CD14-positive monocyte (primary cell): ENCODE data around the gene EML4. TPM values are rescaled to one million over a fixed set of nuclear protein-coding genes. Genes with fewer than 3 reads are reported as not detected.

Experiments
- DNase-seq, 3 donors: peaks; one replicate each; pipeline ENCODE4 v3.0.0-alpha.2; 2011 to 2022
- H2AFZ ChIP-seq: 2 replicates; pipeline ENCODE4 v1.6.0; 2012; ENCODE audit warnings: mild to moderate bottlenecking, low read depth, low read length, inconsistent platforms; ENCODE audit not compliant: insufficient read depth, poor library complexity, severe bottlenecking
- H3K27ac ChIP-seq, 2 donors: 1 replicate in 1 of 2; 2 replicates in 1 of 2; pipeline ENCODE4 v1.5.1; 2012 to 2013; ENCODE audit warnings: low read length in 2 of 2, control low read depth in 1 of 2, inconsistent platforms in 1 of 2, low read depth in 1 of 2, mild to moderate bottlenecking in 1 of 2
- H3K27me3 ChIP-seq, 2 donors: one replicate each; pipeline versions ENCODE4 v1.6.0 to v1.6.1; 2011 to 2013; ENCODE audit warnings: low read length in 2 of 2; ENCODE audit not compliant: control insufficient read depth in 2 of 2, insufficient read depth in 2 of 2
- H3K36me3 ChIP-seq, 2 donors: replicated peaks in 1 of 2; 1 replicate in 1 of 2; 2 replicates in 1 of 2; pipeline versions ENCODE4 v1.5.1 to v1.6.1; 2012 to 2013; ENCODE audit warnings: low read length in 2 of 2, control low read depth in 1 of 2, inconsistent platforms in 1 of 2, mild to moderate bottlenecking in 1 of 2; ENCODE audit not compliant: insufficient read depth in 2 of 2, control insufficient read depth in 1 of 2
- H3K4me1 ChIP-seq, 2 donors: 1 replicate in 1 of 2; 2 replicates in 1 of 2; pipeline versions ENCODE4 v1.5.1 to v1.6.1; 2012 to 2013; ENCODE audit warnings: low read length in 2 of 2, control low read depth in 1 of 2, inconsistent platforms in 1 of 2, mild to moderate bottlenecking in 1 of 2, moderate library complexity in 1 of 2; ENCODE audit not compliant: insufficient read depth in 2 of 2, control insufficient read depth in 1 of 2
- H3K4me2 ChIP-seq: replicated peaks from 2 replicates; pipeline ENCODE3; 2012; ENCODE audit warnings: low read length, moderate library complexity, mild to moderate bottlenecking; ENCODE audit not compliant: poor library complexity, severe bottlenecking; ENCODE audit errors: extremely low read depth
- H3K4me3 ChIP-seq, 3 experiments: fragments of 200-600 bp in 1 of 3; sonication (generic) in 1 of 3; replicated peaks in 1 of 3; 1 replicate in 2 of 3; 2 replicates in 1 of 3; pipeline ENCODE4 v1.5.1; 2011 to 2013; ENCODE audit warnings: low read length in 3 of 3, mild to moderate bottlenecking in 3 of 3, control low read depth in 2 of 3, low read depth in 2 of 3, inconsistent platforms in 1 of 3, moderate library complexity in 1 of 3
- H3K79me2 ChIP-seq: 2 replicates; pipeline ENCODE4 v1.6.0; 2012; ENCODE audit warnings: mild to moderate bottlenecking, control low read depth, inconsistent platforms, low read length, moderate library complexity; ENCODE audit not compliant: insufficient read depth
- H3K9ac ChIP-seq: 2 replicates; pipeline ENCODE4 v1.6.0; 2017; ENCODE audit warnings: low read length, mild to moderate bottlenecking; ENCODE audit not compliant: insufficient read depth, poor library complexity, severe bottlenecking
- H3K9me3 ChIP-seq, 2 donors: replicated peaks in 1 of 2; 1 replicate in 1 of 2; 2 replicates in 1 of 2; pipeline versions ENCODE4 v1.5.1 to v1.6.1; 2012 to 2013; ENCODE audit warnings: low read length in 2 of 2, control low read depth in 1 of 2; ENCODE audit not compliant: control insufficient read depth in 1 of 2, insufficient read depth in 1 of 2
- H4K20me1 ChIP-seq: 2 replicates; pipeline ENCODE4 v1.6.0; 2012; ENCODE audit warnings: mild to moderate bottlenecking, low read length, control low read depth, moderate library complexity; ENCODE audit not compliant: insufficient read depth
- H3K27ac Mint-ChIP-seq, 7 donors: one replicate each; pipeline ENCODE4 v1.8.0; 2020; ENCODE audit warnings: mild to moderate bottlenecking in 7 of 7, mixed read lengths in 7 of 7, moderate library complexity in 6 of 7, inconsistent platforms in 2 of 7
- H3K27me3 Mint-ChIP-seq, 3 donors: one replicate each; pipeline ENCODE4 v1.8.0; 2021 to 2022; ENCODE audit warnings: low read depth in 3 of 3, mild to moderate bottlenecking in 3 of 3, mixed read lengths in 3 of 3, moderate library complexity in 3 of 3, inconsistent platforms in 1 of 3
- H3K36me3 Mint-ChIP-seq, 2 donors: one replicate each; pipeline ENCODE4 v1.8.0; 2020; ENCODE audit warnings: mixed read lengths in 2 of 2, inconsistent platforms in 1 of 2, mild to moderate bottlenecking in 1 of 2
- H3K4me1 Mint-ChIP-seq: one replicate; pipeline ENCODE4 v1.8.0; 2020; ENCODE audit warnings: mild to moderate bottlenecking, mixed read lengths
- H3K4me3 Mint-ChIP-seq, 2 donors: one replicate each; pipeline ENCODE4 v1.8.0; 2020; ENCODE audit warnings: mild to moderate bottlenecking in 2 of 2, mixed read lengths in 2 of 2, moderate library complexity in 1 of 2
- H3K9me3 Mint-ChIP-seq, 7 donors: one replicate each; pipeline ENCODE4 v1.8.0; 2020 to 2022; ENCODE audit warnings: mixed read lengths in 7 of 7, mild to moderate bottlenecking in 6 of 7, moderate library complexity in 6 of 7, inconsistent platforms in 2 of 7
- CTCF ChIP-seq: fragments of 200-600 bp; IDR thresholded peaks from one replicate; pipeline ENCODE4 v1.8.0; 2022; ENCODE audit warnings: antibody characterized with exemption, mild to moderate bottlenecking
- WGBS: methylation state at CpG from one replicate; pipeline ENCODE4 v1.1.5; 2013; ENCODE audit warnings: missing lambda C conversion rate; ENCODE audit not compliant: insufficient coverage; 5-methylcytosine and 5-hydroxymethylcytosine counted together
- intact Hi-C, 2 donors: fragments of 100-400 bp; cut with micrococcal nuclease; formaldehyde crosslinking; loops; one replicate each; pipeline versions ENCODE4 v1.15.0 to v1.15.1; 2023
- polyA plus RNA-seq, 3 donors: library from polyadenylated mRNA; depleted of rRNA in 1 of 3; unstranded in 2 of 3; stranded (reverse) in 1 of 3; fragments of 300-500 nt in 2 of 3; fragments of >200 nt in 1 of 3; fragmentation: Illumina TruSeq in 2 of 3; gene quantifications; 1 replicate in 2 of 3; 2 replicates in 1 of 3; pipeline ENCODE4 v1.2.3, GENCODE V29; 2012 to 2021

EML4 gene
- polyA plus RNA-seq, 3 donors = 11.5 to 24.3 (median 15.0) TPM

DNA sequence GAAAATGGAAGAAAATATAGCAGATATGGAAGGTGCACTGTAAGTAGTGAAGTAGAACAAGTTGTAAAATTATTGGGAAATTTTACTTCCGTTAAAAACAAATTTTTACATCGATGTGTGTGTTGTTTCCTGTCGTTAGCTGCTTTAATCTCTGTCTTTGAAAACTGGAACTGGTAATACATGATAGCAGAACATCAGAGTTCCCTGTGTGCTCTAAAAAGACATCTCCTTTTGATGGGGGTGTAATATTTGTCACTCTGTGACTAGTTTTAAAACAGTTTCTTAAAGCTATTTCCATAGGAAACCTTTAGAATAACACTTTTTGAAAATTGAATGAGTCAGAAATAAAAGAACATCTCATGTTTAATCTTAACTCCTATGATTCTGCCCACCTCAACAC lies 148.3 kb downstream of the EML4 start:
- H4K20me1 ChIP-seq = no peaks in the 10 kb centered on the region

GRCh38 chr2:42317945-42318344 lies 148.8 kb downstream of the EML4 start:
- H2AFZ ChIP-seq = no peak overlapping the region
- Mint-ChIP-seq H3K9me3 (no peaks in the 10 kb centered on the region), H3K27me3 (no peaks in the 10 kb centered on the region), H3K36me3 (peaks cover 41 to 49% of the 10 kb centered on the region in 2 donors), H3K27ac (peak overlapping the region in 2 of 7 donors; percentile 18 to 70), H3K4me3 (no peak overlapping the region), H3K4me1 (peaks cover 25% of the 10 kb centered on the region)
- H3K79me2 ChIP-seq = no peaks in the 10 kb centered on the region
- no peaks in the 10 kb centered on the region for H3K27me3 ChIP-seq
- H3K27ac ChIP-seq = no peak overlapping the region
- H3K9ac ChIP-seq = no peak overlapping the region
- peaks cover 15 to 19% of the 10 kb centered on the region in 2 donors for H3K4me1 ChIP-seq
- no peak overlapping the region for H3K4me3 ChIP-seq
- TF ChIP-seq CTCF = no peak
- intact Hi-C loops = no loop called here
- no peak overlapping the region for H3K4me2 ChIP-seq
- no peak for DNase-seq
- no peaks in the 10 kb centered on the region for H4K20me1 ChIP-seq
- H3K36me3 ChIP-seq = peaks cover 41 to 58% of the 10 kb centered on the region in 2 donors
- H3K9me3 ChIP-seq = no peaks in the 10 kb centered on the region

More for the DNA sequence above, 148.3 kb downstream of the EML4 start:
- Histone ChIP-seq H3K27me3 (no peaks in the 10 kb centered on the region), H3K4me1 (peaks cover 15 to 19% of the 10 kb centered on the region in 2 donors), H3K9ac (no peak overlapping the region), H3K79me2 (no peaks in the 10 kb centered on the region), H3K9me3 (no peaks in the 10 kb centered on the region), H3K36me3 (peaks cover 41 to 56% of the 10 kb centered on the region in 2 donors), H3K27ac (no peak overlapping the region), H3K4me2 (no peak overlapping the region), H3K4me3 (no peak overlapping the region), H2AFZ (no peak overlapping the region)
- Mint-ChIP-seq H3K9me3 (no peaks in the 10 kb centered on the region), H3K36me3 (peaks cover 36 to 49% of the 10 kb centered on the region in 2 donors), H3K27ac (no peak overlapping the region), H3K4me3 (no peak overlapping the region), H3K4me1 (peaks cover 25% of the 10 kb centered on the region), H3K27me3 (no peaks in the 10 kb centered on the region)
- intact Hi-C loops = no loop called here
- no peak for TF ChIP-seq CTCF
- DNase-seq = no peak
- no CpG with 5 or more reads among the region's 3 CpGs for WGBS
